22Rv1 (cell line): ENCODE data around the gene PLA2G7.

Source experiments
- H3K27ac ChIP-seq: fragments of 450-650 bp; 2 replicates; pipeline ENCODE4 v1.5.1; 2017
- ZFX ChIP-seq: fragments of 450-650 bp; IDR thresholded peaks from 2 replicates; pipeline ENCODE4 v1.6.1; 2017; ENCODE audit warnings: antibody characterized with exemption, borderline replicate concordance
- TF ChIP-seq, protein P1 (sequence below): fragments of 450-650 bp; IDR thresholded peaks from 2 replicates; pipeline ENCODE4 v1.5.1; 2017; ENCODE audit warnings: mild to moderate bottlenecking

Gene PLA2G7

DNA sequence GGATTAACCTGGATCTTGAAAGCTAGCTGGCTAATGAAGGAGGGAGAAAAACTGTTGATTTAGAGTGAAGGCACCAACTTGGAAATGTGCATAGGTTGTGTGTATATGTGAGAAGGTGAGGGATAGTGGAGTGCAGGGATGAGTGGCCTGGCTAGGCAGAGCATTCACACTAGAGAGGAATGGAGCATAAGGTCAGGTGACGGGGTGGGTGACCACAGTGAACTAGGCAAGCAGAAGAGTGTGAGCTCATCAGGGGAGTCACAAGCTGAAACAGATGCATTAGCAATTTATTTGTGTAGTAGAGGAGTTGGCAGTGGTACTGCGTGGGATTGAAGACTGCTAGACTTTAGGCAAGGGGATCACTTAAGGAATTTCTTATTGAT is 22.0 kb upstream of the PLA2G7 start:
- TF ChIP-seq ZFX: no peak
- TF ChIP-seq, protein P1, sequence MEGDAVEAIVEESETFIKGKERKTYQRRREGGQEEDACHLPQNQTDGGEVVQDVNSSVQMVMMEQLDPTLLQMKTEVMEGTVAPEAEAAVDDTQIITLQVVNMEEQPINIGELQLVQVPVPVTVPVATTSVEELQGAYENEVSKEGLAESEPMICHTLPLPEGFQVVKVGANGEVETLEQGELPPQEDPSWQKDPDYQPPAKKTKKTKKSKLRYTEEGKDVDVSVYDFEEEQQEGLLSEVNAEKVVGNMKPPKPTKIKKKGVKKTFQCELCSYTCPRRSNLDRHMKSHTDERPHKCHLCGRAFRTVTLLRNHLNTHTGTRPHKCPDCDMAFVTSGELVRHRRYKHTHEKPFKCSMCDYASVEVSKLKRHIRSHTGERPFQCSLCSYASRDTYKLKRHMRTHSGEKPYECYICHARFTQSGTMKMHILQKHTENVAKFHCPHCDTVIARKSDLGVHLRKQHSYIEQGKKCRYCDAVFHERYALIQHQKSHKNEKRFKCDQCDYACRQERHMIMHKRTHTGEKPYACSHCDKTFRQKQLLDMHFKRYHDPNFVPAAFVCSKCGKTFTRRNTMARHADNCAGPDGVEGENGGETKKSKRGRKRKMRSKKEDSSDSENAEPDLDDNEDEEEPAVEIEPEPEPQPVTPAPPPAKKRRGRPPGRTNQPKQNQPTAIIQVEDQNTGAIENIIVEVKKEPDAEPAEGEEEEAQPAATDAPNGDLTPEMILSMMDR: no peak
- H3K27ac ChIP-seq: no peak overlapping the region

DNA sequence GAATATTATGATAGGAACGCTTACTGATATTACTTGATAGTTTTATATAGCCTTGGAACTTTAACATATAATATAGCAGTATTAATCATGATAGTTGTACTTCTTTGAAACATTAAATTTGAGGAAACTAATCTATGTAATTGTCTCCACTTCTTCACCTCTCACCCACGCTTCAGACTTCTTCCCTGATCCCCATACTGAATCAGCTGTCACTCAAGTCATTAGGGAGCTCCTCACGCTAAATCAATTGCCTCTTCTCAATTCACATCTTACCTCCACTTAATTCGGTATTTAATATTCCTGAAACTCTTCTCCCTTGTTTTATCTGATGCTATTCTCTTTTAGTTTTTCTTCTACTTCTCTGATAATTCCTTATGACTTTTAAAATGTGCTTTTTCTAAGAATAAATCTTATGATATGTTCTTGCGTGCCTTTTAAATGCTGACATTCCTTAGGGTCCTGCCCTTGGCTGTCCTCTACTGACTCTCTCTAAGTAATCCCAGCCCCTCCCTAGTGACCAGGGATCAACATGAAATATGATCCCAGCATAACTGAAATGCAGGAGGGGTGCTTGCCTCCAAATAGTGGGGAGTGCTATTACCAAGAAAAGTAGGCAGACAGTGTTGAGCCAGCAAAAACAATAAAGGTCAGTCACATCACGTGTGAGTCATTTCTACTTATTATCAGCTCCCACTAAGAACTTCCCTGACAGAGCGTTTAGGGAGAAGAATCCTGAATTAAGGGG is 21.5 kb upstream of the PLA2G7 start:
- no peak overlapping the region for H3K27ac ChIP-seq
- TF ChIP-seq, protein P1: no peak
- TF ChIP-seq ZFX: no peak

DNA sequence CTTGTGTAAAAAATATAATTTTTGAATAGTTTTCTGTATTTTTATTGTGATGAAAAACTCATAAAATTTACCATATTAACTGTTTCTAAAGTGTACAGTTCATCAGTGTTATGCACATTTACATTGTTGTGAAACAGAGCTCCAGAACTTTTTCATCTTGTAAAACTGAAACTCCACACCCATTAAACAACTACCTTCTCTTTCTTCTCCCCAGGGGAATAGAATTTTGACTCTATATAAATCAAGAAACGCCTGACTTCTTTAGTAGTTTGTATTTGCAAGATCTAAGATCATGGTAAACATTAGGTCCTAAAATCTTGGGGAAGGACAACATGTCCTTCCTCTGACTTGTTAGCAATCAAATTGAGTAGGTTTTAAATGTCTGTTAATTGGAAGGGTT is 20.7 kb upstream of the PLA2G7 start:
- TF ChIP-seq ZFX: no peak
- TF ChIP-seq, protein P1: no peak
- no peak overlapping the region for H3K27ac ChIP-seq

DNA sequence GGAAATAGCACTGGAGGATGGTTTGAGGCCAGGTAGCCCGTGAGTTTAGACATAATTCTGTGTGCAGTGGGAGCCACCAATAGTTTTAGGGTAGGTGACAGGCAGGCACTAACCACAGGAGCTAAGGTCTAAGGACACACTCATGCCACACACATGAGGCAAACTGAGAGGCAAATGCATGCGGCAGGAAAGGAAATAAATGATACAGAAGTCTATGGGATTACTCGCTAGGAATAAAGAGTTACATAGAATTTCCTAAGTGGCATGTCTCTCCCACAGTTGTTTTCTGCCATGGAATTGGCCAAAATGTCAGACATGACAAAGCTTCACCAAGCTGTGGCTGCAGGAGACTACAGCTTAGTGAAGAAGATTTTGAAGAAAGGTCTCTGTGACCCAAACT is 16.5 kb upstream of the PLA2G7 start:
- TF ChIP-seq, protein P1: no peak
- TF ChIP-seq ZFX: no peak
- H3K27ac ChIP-seq: no peak overlapping the region

DNA sequence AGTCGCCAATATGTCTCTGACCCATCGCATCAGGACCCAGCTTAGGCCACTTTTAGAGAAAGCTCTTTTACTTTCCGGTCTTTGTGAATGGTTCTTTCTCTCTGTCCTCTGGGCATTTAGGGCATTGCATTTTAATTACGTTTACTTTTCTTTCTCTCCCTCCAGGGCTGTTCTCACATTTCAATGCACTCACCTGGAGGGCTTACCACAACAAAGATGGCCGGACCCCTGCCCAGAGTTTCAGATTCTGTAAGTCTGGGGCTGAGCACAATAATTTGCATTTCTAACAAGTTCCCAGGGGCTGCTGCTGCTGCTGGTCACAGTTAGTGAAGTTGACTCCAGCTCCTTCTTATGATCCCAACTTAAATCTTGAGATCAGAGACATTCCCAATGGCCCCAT is 14.6 kb upstream of the PLA2G7 start:
- H3K27ac ChIP-seq: no peak overlapping the region

DNA sequence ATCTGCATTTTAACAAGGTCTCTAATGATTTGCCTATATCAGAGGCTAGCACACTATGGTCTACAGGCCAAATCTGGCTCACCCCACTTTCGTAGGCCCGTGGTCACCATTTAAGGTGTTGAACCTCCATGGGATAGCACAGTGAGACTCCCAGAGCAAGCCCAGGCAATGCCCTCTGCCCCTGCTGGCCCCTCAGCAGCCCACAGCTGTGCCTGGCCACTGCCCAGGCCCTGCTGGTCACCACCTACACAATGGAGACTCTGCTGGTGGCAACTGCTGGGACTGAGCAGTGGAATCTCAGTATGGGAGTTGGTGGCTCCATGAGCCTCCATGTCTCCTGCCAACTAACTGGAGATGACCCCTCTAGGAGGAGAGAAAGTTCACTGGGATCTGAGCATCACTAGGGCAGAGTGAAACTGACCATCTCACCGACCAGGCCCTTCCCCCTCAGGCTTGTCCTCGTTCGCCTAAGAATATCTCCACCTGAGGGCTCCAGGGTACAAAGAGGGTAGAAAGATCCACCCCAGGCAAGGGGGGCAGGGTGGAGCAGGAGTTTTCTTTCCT is 13.8 kb upstream of the PLA2G7 start:
- no peak for TF ChIP-seq ZFX
- TF ChIP-seq, protein P1: no peak

More for the DNA sequence above, 14.6 kb upstream of the PLA2G7 start:
- TF ChIP-seq ZFX: no peak
- TF ChIP-seq, protein P1: no peak

DNA sequence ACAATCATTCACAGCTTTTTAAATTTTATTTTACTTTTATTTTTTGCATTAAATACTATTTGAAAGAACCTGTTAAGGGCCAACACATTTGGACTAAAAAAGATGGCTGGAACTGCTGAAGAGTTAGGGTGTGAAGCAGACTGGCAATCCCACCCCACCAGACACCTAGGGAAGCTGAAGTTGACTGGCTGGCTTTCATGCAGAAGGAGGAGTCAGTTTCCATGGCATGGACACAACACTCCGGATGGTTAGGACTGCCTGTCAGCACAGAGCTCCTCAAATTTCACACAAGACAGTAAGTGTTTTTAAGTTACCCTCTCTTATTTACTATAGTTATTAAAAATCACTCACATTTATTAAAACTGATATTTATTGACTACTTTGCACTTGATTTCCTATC is 11.5 kb upstream of the PLA2G7 start, which contains the start of gene ANKRD66:
Gene ANKRD66 (plus strand): TSS at position 238 of the 400 bp plus-strand sequence. CDS start 5,016 bp downstream, outside the sequence.
- TF ChIP-seq, protein P1: no peak
- no peak for TF ChIP-seq ZFX
- no peak within 1 kb of the TSS for H3K27ac ChIP-seq

More for the DNA sequence above, 13.8 kb upstream of the PLA2G7 start:
- H3K27ac ChIP-seq: no peak overlapping the region
